Measurements from ENCODE around the gene COMMD4. TPM values are rescaled to one million over a fixed set of nuclear protein-coding genes. Genes with fewer than 3 reads are reported as not detected.
"Not testable (repeated sequence)": the region's sequence is repeated elsewhere in the genome, so short reads cannot be mapped to it uniquely, and the experiment has no call there.

Gene COMMD4
- total RNA-seq, 2 experiments from 2014 or later: 123 to 133 TPM

- H3K79me2 ChIP-seq (ENCODE audit: insufficient read depth, low read depth, low read length): no peaks in the 10 kb centered on the region
- CTCF ChIA-PET (ENCODE audit: unreplicated experiment): no interaction called here
- intact Hi-C loops (cut with micrococcal nuclease; ENCODE audit: unreplicated experiment): no loop called here
These were observed 7.2 kb upstream of the COMMD4 start for GRCh38 chr15:75328493-75329314.

GRCh38 chr15:75329571-75329970, 6.3 kb upstream of the COMMD4 start:
- no peaks in the 10 kb centered on the region for H3K9me3 ChIP-seq (ENCODE audit: low read length)
- ChIA-PET POLR2A (no interaction called here), CTCF (ENCODE audit: unreplicated experiment) (no interaction called here)
- H3K79me2 ChIP-seq (ENCODE audit: insufficient read depth, low read depth, low read length): no peaks in the 10 kb centered on the region
- no peak overlapping the region for H3K4me2 ChIP-seq (ENCODE audit: low read length)
- intact Hi-C loops (cut with micrococcal nuclease; ENCODE audit: unreplicated experiment): no loop called here
- H3K4me3 ChIP-seq (ENCODE audit: low read depth, low read length, poor library complexity, severe bottlenecking): no peak overlapping the region
- no peaks in the 10 kb centered on the region for H3K36me3 ChIP-seq (ENCODE audit: insufficient read depth, low read length)
- H3K27ac ChIP-seq (ENCODE audit: low read depth, low read length, poor library complexity, severe bottlenecking): no peak overlapping the region
- no peak for DNase-seq (ENCODE audit: low spot score)
- H3K9me2 ChIP-seq (ENCODE audit: insufficient read depth, low read length): no peaks in the 10 kb centered on the region
- H3K4me1 ChIP-seq (ENCODE audit: insufficient read depth, low read length, poor library complexity, severe bottlenecking): no peaks in the 10 kb centered on the region
- TF ChIP-seq EZH2phosphoT487 (IDR thresholded peaks at IDR 0.05; ENCODE audit: borderline replicate concordance, low read depth, low read length): no peak
- TF ChIP-seq, protein P1, sequence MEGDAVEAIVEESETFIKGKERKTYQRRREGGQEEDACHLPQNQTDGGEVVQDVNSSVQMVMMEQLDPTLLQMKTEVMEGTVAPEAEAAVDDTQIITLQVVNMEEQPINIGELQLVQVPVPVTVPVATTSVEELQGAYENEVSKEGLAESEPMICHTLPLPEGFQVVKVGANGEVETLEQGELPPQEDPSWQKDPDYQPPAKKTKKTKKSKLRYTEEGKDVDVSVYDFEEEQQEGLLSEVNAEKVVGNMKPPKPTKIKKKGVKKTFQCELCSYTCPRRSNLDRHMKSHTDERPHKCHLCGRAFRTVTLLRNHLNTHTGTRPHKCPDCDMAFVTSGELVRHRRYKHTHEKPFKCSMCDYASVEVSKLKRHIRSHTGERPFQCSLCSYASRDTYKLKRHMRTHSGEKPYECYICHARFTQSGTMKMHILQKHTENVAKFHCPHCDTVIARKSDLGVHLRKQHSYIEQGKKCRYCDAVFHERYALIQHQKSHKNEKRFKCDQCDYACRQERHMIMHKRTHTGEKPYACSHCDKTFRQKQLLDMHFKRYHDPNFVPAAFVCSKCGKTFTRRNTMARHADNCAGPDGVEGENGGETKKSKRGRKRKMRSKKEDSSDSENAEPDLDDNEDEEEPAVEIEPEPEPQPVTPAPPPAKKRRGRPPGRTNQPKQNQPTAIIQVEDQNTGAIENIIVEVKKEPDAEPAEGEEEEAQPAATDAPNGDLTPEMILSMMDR (conservative IDR thresholded peaks at IDR 0.05; ENCODE audit: low read length): no peak
- no peaks in the 10 kb centered on the region for H4K20me1 ChIP-seq (ENCODE audit: insufficient read depth, low read length)
- H2AFZ ChIP-seq (ENCODE audit: low read length): no peak overlapping the region
- BruUV-seq (replicated peaks): no TSS peak

More at GRCh38 chr15:75328493-75329314, 7.2 kb upstream of the COMMD4 start:
- H3K4me1 ChIP-seq (ENCODE audit: insufficient read depth, low read length, poor library complexity, severe bottlenecking): no peaks in the 10 kb centered on the region
- no peak overlapping the region for H3K27ac ChIP-seq (ENCODE audit: low read depth, low read length, poor library complexity, severe bottlenecking)
- H3K36me3 ChIP-seq (ENCODE audit: insufficient read depth, low read length): no peaks in the 10 kb centered on the region
- no peaks in the 10 kb centered on the region for H3K9me2 ChIP-seq (ENCODE audit: insufficient read depth, low read length)
- no TSS peak for BruUV-seq (replicated peaks)
- POLR2A ChIA-PET: interaction anchor here (0.7 kb wide), 1 partner anchor 31 kb away, joined by 4 read pairs; no protein-coding TSS in a partner anchor
- no peak overlapping the region for H2AFZ ChIP-seq (ENCODE audit: low read length)
- TF ChIP-seq, protein P1 (conservative IDR thresholded peaks at IDR 0.05; ENCODE audit: low read length): 0 out of 2 replicates have a peak, but pooled peaks have one; percentile 8
- TF ChIP-seq EZH2phosphoT487 (IDR thresholded peaks at IDR 0.05; ENCODE audit: borderline replicate concordance, low read depth, low read length): no peak
- no peaks in the 10 kb centered on the region for H4K20me1 ChIP-seq (ENCODE audit: insufficient read depth, low read length)
- H3K4me3 ChIP-seq (ENCODE audit: low read depth, low read length, poor library complexity, severe bottlenecking): no peak overlapping the region
- DNase-seq (ENCODE audit: low spot score): no peak
- no peak overlapping the region for H3K4me2 ChIP-seq (ENCODE audit: low read length)
- H3K9me3 ChIP-seq (ENCODE audit: low read length): no peaks in the 10 kb centered on the region

DNA sequence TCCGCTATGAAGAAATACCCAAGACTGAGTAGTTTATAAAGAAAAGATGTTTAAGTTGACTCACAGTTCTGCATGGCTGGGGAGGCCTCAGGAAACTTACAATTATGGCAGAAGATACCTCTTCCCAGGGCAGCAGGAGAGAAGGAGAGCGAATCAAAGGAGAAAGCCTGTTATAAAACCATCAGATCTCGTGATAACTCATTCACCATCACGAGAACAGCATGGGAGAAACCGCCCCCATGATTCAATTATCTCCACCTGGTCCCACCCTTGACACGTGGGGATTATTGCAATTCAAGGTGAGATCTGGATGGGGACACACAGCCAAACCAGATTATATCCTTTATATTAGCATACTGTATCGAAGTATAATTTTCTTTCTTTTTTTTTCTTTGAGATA, 3.8 kb upstream of the COMMD4 start:
- H2AFZ ChIP-seq (ENCODE audit: low read length); BruUV-seq (replicated peaks); DNase-seq (ENCODE audit: low spot score); H3K9me3 ChIP-seq (ENCODE audit: low read length); H3K9me2 ChIP-seq (ENCODE audit: insufficient read depth, low read length); H3K4me3 ChIP-seq (ENCODE audit: low read depth, low read length, poor library complexity, severe bottlenecking); intact Hi-C loops (cut with micrococcal nuclease; ENCODE audit: unreplicated experiment); H3K36me3 ChIP-seq (ENCODE audit: insufficient read depth, low read length); H4K20me1 ChIP-seq (ENCODE audit: insufficient read depth, low read length); H3K4me2 ChIP-seq (ENCODE audit: low read length); POLR2A ChIA-PET; CTCF ChIA-PET (ENCODE audit: unreplicated experiment); H3K27ac ChIP-seq (ENCODE audit: low read depth, low read length, poor library complexity, severe bottlenecking): not testable (repeated sequence)
- H3K4me1 ChIP-seq (ENCODE audit: insufficient read depth, low read length, poor library complexity, severe bottlenecking): peaks cover 12% of the 10 kb centered on the region
- peaks cover 11% of the 10 kb centered on the region; the same call in 1 of the 2 replicates for H3K79me2 ChIP-seq (ENCODE audit: insufficient read depth, low read depth, low read length)

DNA sequence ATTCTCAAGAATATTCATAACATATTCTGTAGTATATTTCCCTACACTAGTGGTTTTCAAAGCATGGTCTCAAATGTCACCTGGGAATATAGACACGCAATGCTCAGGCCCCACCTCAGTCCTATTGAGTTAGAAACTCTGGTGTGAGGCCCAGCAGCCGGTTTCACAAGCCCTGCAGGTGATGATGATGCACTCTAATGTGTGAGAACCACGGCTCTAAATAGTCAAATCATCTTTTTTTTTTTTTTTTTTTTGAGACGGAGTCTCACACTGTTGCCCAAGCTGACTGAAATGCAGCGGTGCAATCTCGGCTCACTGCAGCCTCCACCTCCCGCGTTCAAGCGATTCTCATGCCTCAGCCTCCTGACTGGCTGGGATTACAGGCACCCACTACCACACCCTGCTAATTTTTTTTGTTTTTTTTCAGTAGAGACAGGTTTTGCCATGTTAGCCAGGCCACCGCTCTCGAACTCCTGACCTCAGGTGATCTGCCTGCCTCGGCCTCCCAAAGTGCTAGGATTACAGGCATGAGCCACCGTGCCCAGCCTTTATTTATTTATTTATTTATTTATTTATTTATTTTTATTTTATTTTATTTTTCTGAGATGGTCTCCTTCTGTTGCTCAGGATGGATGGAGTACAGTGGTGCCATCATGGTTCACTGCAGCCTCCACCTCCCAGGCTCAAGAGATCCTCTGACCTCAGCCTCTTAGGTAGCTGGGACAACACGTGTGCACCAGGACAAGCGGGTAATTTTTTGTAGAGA, 2.0 kb upstream of the COMMD4 start:
- intact Hi-C loops (cut with micrococcal nuclease; ENCODE audit: unreplicated experiment); H3K4me3 ChIP-seq (ENCODE audit: low read depth, low read length, poor library complexity, severe bottlenecking); DNase-seq (ENCODE audit: low spot score); H4K20me1 ChIP-seq (ENCODE audit: insufficient read depth, low read length); CTCF ChIA-PET (ENCODE audit: unreplicated experiment); POLR2A ChIA-PET; H3K36me3 ChIP-seq (ENCODE audit: insufficient read depth, low read length); H3K9me3 ChIP-seq (ENCODE audit: low read length); BruUV-seq (replicated peaks); H3K27ac ChIP-seq (ENCODE audit: low read depth, low read length, poor library complexity, severe bottlenecking); H3K4me2 ChIP-seq (ENCODE audit: low read length); H3K9me2 ChIP-seq (ENCODE audit: insufficient read depth, low read length); H2AFZ ChIP-seq (ENCODE audit: low read length): not testable (repeated sequence)
- peaks cover 14% of the 10 kb centered on the region for H3K4me1 ChIP-seq (ENCODE audit: insufficient read depth, low read length, poor library complexity, severe bottlenecking)
- peaks cover 12% of the 10 kb centered on the region; the same call in 1 of the 2 replicates for H3K79me2 ChIP-seq (ENCODE audit: insufficient read depth, low read depth, low read length)

Measured in OCI-LY7 (cell line).